Keratinocyte (primary cell): Measurements from ENCODE around the gene FLT3LG.

ENCODE experiments used
- CTCF ChIP-seq, 3 experiments: IDR thresholded peaks in 1 of 3; conservative IDR thresholded peaks in 1 of 3; optimal IDR thresholded peaks in 1 of 3; 2 replicates in 2 of 3; 3 replicates in 1 of 3; pipeline versions ENCODE3 to v1.5.1; 2011; ENCODE audit warnings: low read length in 3 of 3, mild to moderate bottlenecking in 3 of 3, moderate library complexity in 2 of 3, control low read depth in 1 of 3, inconsistent platforms in 1 of 3; ENCODE audit not compliant: insufficient read depth in 2 of 3; ENCODE audit errors: extremely low read depth in 1 of 3
- EZH2 ChIP-seq: IDR thresholded peaks from one replicate; pipeline ENCODE4 v1.6.1; 2012; ENCODE audit warnings: inconsistent platforms, mild to moderate bottlenecking, low read length, moderate library complexity

- TF ChIP-seq CTCF (optimal IDR thresholded peaks at IDR 0.05 in 1 of 3, IDR thresholded peaks at IDR 0.05 in 1 of 3, conservative IDR thresholded peaks at IDR 0.05 in 1 of 3; ENCODE audit: extremely low read depth in 1 of 3, insufficient read depth in 2 of 3, low read length in 3 of 3) (no peak), EZH2 (no peak)
These were observed 18.0 kb downstream of the FLT3LG start for GRCh38 chr19:49491804-49492572.
